NCI-H2081 (cell line): ENCODE data around the gene IL17REL.

Source experiments
- DNase-seq, 2 experiments: peaks; one replicate each; lab custom pipeline; 2025; lab: John Stamatoyannopoulos, UW

IL17REL gene

GRCh38 chr22:49956418-49956770 lies 56.2 kb downstream of the IL17REL start:
- DNase-seq: no peak

GRCh38 chr22:49955581-49956417 lies 56.8 kb downstream of the IL17REL start:
- DNase-seq: no peak

- no peak for DNase-seq
Observed at GRCh38 chr22:49954991-49955580, 57.5 kb downstream of the IL17REL start.

- no peak for DNase-seq
Observed at GRCh38 chr22:49954354-49954753, 58.2 kb downstream of the IL17REL start.

- DNase-seq: no peak
Observed at GRCh38 chr22:49953680-49954344, 58.8 kb downstream of the IL17REL start.

- DNase-seq: no peak
Observed at GRCh38 chr22:49953027-49953679, 59.4 kb downstream of the IL17REL start.

GRCh38 chr22:49951986-49952896 lies 60.3 kb downstream of the IL17REL start:
- no peak for DNase-seq

- DNase-seq: no peak
Observed at GRCh38 chr22:49951678-49951985, 60.9 kb downstream of the IL17REL start.

- DNase-seq: peak; percentile 20 to 55
Observed at GRCh38 chr22:49951000-49951677, 61.4 kb downstream of the IL17REL start.

- DNase-seq: no peak
Observed at GRCh38 chr22:49950396-49950994, 62.1 kb downstream of the IL17REL start.

GRCh38 chr22:49949914-49950292 lies 62.7 kb downstream of the IL17REL start:
- no peak for DNase-seq

GRCh38 chr22:49948958-49949913 lies 63.3 kb downstream of the IL17REL start:
- DNase-seq: no peak

- DNase-seq: no peak
Observed at GRCh38 chr22:49948116-49948957, 64.2 kb downstream of the IL17REL start.

- no peak for DNase-seq
Observed at GRCh38 chr22:49947296-49947622, 65.3 kb downstream of the IL17REL start.

- DNase-seq: peak; percentile 15 to 25
Observed at GRCh38 chr22:49946612-49947295, 65.8 kb downstream of the IL17REL start.

- DNase-seq: peak in 1 of 2 experiments; percentile 19
Observed at GRCh38 chr22:49945042-49945794, 67.3 kb downstream of the IL17REL start.
